Measurements from ENCODE around the gene HLA-DOB. TPM values are rescaled to one million over a fixed set of nuclear protein-coding genes. Genes with fewer than 3 reads are reported as not detected.

The HLA-DOB gene
- total RNA-seq, 2 donors from 2014 or later: 0.54 TPM; not detected in 1

DNA sequence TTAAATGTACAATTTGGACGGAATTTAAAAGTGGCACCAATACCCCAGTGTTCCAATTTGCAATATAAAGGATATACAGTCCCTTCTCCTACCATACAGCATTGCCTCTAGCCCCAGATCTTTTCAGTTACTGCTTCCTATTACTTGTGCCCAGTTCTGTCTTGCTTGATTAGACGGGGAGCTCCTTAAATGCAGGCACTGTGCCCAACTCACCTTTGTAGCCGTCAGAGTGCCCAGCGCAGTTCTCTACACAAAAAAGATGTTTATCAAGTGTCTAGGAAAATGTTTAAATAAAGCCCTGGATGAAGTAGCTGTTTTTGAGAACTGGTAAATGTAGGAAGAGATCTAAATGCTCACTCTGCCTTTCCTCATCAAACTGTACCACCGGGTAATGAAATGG lies 14.1 kb upstream of the HLA-DOB start:
- Histone ChIP-seq H3K27ac (no peak overlapping the region), H3K36me3 (peaks cover 20% of the 10 kb centered on the region), H3K4me3 (no peak overlapping the region), H3K4me1 (ENCODE audit: control insufficient read depth in 1 of 2, low read depth in 2 of 2) (no peaks in the 10 kb centered on the region), H3K9me3 (no peaks in the 10 kb centered on the region), H3K27me3 (replicated peaks; ENCODE audit: insufficient read depth) (no peaks in the 10 kb centered on the region)
- no peak for ATAC-seq (ENCODE audit: insufficient number of reproducible peaks, low FRiP score, low read depth)
- TF ChIP-seq, protein P1, sequence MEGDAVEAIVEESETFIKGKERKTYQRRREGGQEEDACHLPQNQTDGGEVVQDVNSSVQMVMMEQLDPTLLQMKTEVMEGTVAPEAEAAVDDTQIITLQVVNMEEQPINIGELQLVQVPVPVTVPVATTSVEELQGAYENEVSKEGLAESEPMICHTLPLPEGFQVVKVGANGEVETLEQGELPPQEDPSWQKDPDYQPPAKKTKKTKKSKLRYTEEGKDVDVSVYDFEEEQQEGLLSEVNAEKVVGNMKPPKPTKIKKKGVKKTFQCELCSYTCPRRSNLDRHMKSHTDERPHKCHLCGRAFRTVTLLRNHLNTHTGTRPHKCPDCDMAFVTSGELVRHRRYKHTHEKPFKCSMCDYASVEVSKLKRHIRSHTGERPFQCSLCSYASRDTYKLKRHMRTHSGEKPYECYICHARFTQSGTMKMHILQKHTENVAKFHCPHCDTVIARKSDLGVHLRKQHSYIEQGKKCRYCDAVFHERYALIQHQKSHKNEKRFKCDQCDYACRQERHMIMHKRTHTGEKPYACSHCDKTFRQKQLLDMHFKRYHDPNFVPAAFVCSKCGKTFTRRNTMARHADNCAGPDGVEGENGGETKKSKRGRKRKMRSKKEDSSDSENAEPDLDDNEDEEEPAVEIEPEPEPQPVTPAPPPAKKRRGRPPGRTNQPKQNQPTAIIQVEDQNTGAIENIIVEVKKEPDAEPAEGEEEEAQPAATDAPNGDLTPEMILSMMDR (IDR thresholded peaks at IDR 0.05): no peak
- DNase-seq (ENCODE audit: low spot score): no peak

GRCh38 chr6:32830017-32830416 lies 13.2 kb upstream of the HLA-DOB start:
- ATAC-seq (ENCODE audit: insufficient number of reproducible peaks, low FRiP score, low read depth) (no peak), DNase-seq (ENCODE audit: low spot score) (no peak)
- Histone ChIP-seq H3K4me1 (ENCODE audit: control insufficient read depth in 1 of 2, low read depth in 2 of 2) (no peaks in the 10 kb centered on the region), H3K27me3 (replicated peaks; ENCODE audit: insufficient read depth) (no peaks in the 10 kb centered on the region), H3K4me3 (no peak overlapping the region), H3K36me3 (peaks cover 17% of the 10 kb centered on the region), H3K9me3 (no peaks in the 10 kb centered on the region), H3K27ac (no peak overlapping the region)
- TF ChIP-seq, protein P1 (IDR thresholded peaks at IDR 0.05): no peak

DNA sequence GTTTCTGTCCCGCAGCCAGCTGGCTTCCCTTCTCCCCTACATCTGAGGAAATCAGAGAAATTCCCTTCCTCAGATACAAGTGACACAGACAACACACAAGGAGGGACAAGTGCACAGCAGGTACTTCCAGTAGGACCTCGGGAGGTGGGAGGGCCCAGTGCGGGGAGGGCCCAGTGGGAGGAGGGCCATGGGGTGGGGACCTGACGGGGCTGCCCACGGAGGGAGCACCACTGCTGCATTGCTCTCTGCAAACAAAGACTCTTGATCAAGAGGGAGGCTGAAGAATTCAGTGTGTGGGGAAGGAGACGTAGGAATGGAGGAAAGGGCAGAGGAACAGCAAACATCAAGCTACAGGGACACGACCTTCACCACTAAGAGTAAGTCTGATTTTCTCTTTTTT lies 12.7 kb upstream of the HLA-DOB start:
- Histone ChIP-seq H3K27me3 (replicated peaks; ENCODE audit: insufficient read depth) (no peaks in the 10 kb centered on the region), H3K9me3 (no peaks in the 10 kb centered on the region), H3K4me1 (ENCODE audit: control insufficient read depth in 1 of 2, low read depth in 2 of 2) (no peaks in the 10 kb centered on the region), H3K4me3 (no peak overlapping the region), H3K27ac (no peak overlapping the region), H3K36me3 (peaks cover 17% of the 10 kb centered on the region)
- ATAC-seq (ENCODE audit: insufficient number of reproducible peaks, low FRiP score, low read depth) (no peak), DNase-seq (ENCODE audit: low spot score) (no peak)
- TF ChIP-seq, protein P1 (IDR thresholded peaks at IDR 0.05): no peak

- no peak overlapping the region for H3K27ac ChIP-seq
- H3K36me3 ChIP-seq: peaks cover 15% of the 10 kb centered on the region
- H3K4me3 ChIP-seq: no peak overlapping the region
- H3K4me1 ChIP-seq (ENCODE audit: control insufficient read depth in 1 of 2, low read depth in 2 of 2): no peaks in the 10 kb centered on the region
- H3K27me3 ChIP-seq (replicated peaks; ENCODE audit: insufficient read depth): no peaks in the 10 kb centered on the region
- DNase-seq (ENCODE audit: low spot score) (no peak), ATAC-seq (ENCODE audit: insufficient number of reproducible peaks, low FRiP score, low read depth) (no peak)
- H3K9me3 ChIP-seq: no peaks in the 10 kb centered on the region
- TF ChIP-seq, protein P1 (IDR thresholded peaks at IDR 0.05): no peak
Observed at GRCh38 chr6:32827025-32827424, 10.2 kb upstream of the HLA-DOB start.

GRCh38 chr6:32825966-32826365 lies 9.2 kb upstream of the HLA-DOB start:
- DNase-seq (ENCODE audit: low spot score) (no peak), ATAC-seq (ENCODE audit: insufficient number of reproducible peaks, low FRiP score, low read depth) (no peak)
- Histone ChIP-seq H3K9me3 (no peaks in the 10 kb centered on the region), H3K27me3 (replicated peaks; ENCODE audit: insufficient read depth) (no peaks in the 10 kb centered on the region), H3K4me1 (ENCODE audit: control insufficient read depth in 1 of 2, low read depth in 2 of 2) (no peaks in the 10 kb centered on the region), H3K27ac (no peak overlapping the region), H3K36me3 (peaks cover 15% of the 10 kb centered on the region), H3K4me3 (no peak overlapping the region)
- TF ChIP-seq, protein P1 (IDR thresholded peaks at IDR 0.05): no peak

All from thoracic aorta (tissue), 2 donors.